Osteoblast (primary cell): ENCODE data around the gene CEBPA. TPM values are rescaled to one million over a fixed set of nuclear protein-coding genes. Genes with fewer than 3 reads are reported as not detected.
"Not testable (repeated sequence)": the region's sequence is repeated elsewhere in the genome, so short reads cannot be mapped to it uniquely, and the experiment has no call there.

Experiments used
- DNase-seq: peaks from one replicate; pipeline ENCODE4 v3.0.0; 2011; ENCODE audit warnings: low spot score, mixed read lengths; ENCODE audit not compliant: insufficient read length; ENCODE audit errors: missing footprints
- H2AFZ ChIP-seq: 2 replicates; pipeline ENCODE4 v1.6.0; 2011; ENCODE audit warnings: mild to moderate bottlenecking, low read length
- H3K27ac ChIP-seq: 2 replicates; pipeline ENCODE4 v1.5.1; 2011; ENCODE audit warnings: mild to moderate bottlenecking, low read depth, low read length, moderate library complexity
- H3K27me3 ChIP-seq: 2 replicates; pipeline ENCODE4 v1.6.0; 2012; ENCODE audit warnings: mild to moderate bottlenecking, control low read depth, inconsistent platforms, low read length, moderate library complexity; ENCODE audit not compliant: insufficient read depth
- H3K36me3 ChIP-seq: 2 replicates; pipeline ENCODE4 v1.5.1; 2011; ENCODE audit warnings: mild to moderate bottlenecking, low read length, control low read depth, moderate library complexity; ENCODE audit not compliant: insufficient read depth
- H3K4me1 ChIP-seq: 2 replicates; pipeline ENCODE4 v1.5.1; 2011; ENCODE audit warnings: mild to moderate bottlenecking, low read length, control low read depth, moderate library complexity; ENCODE audit not compliant: insufficient read depth
- H3K4me2 ChIP-seq: 2 replicates; pipeline ENCODE4 v1.6.0; 2011; ENCODE audit warnings: mild to moderate bottlenecking, low read length; ENCODE audit not compliant: insufficient read depth
- H3K4me3 ChIP-seq: fragments of 200-600 bp; sonication (generic); 3 replicates; pipeline ENCODE4 v1.5.1; 2012; ENCODE audit warnings: mild to moderate bottlenecking, low read length, inconsistent platforms; ENCODE audit not compliant: insufficient read depth
- H3K79me2 ChIP-seq: 2 replicates; pipeline ENCODE4 v1.6.0; 2012; ENCODE audit warnings: mild to moderate bottlenecking, low read length, control low read depth, inconsistent platforms; ENCODE audit not compliant: insufficient read depth
- H3K9me3 ChIP-seq: 2 replicates; pipeline ENCODE4 v1.5.1; 2011; ENCODE audit warnings: low read depth, low read length, control low read depth
- H4K20me1 ChIP-seq: 2 replicates; pipeline ENCODE4 v1.6.0; 2012; ENCODE audit warnings: mild to moderate bottlenecking, low read length, control low read depth; ENCODE audit not compliant: insufficient read depth
- total RNA-seq: library from RNA; depleted of rRNA; stranded (reverse); fragments of >200 nt; gene quantifications from 2 replicates; pipeline ENCODE4 v1.2.3, GENCODE V29; 2012
- TF ChIP-seq, protein P1 (sequence below): IDR thresholded peaks from 2 replicates; pipeline ENCODE4 v1.5.1; 2011; ENCODE audit warnings: mild to moderate bottlenecking, low read depth, low read length, moderate library complexity; ENCODE audit errors: extremely low read depth

Gene CEBPA
- total RNA-seq, 1 donor, result 3.6 TPM

DNA sequence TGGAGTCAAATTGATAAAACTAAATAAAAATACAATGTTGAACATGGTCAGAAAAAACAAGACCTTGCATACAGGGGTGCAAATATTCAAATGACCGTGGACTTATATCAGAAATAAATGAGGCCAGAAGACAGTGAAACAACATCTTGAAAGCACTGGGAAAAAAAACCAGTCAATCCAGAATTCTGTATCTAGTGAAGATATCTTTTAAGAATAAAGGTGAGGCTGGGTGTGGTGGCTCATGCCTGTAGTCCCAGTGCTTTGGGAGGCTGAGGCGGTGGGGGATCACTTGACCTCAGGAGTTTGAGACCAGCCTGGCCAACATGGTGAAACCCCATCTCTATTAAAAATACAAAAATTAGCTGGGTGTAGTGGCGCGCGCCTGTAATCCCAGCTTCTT, 15.2 kb upstream of the CEBPA start:
- TF ChIP-seq, protein P1, sequence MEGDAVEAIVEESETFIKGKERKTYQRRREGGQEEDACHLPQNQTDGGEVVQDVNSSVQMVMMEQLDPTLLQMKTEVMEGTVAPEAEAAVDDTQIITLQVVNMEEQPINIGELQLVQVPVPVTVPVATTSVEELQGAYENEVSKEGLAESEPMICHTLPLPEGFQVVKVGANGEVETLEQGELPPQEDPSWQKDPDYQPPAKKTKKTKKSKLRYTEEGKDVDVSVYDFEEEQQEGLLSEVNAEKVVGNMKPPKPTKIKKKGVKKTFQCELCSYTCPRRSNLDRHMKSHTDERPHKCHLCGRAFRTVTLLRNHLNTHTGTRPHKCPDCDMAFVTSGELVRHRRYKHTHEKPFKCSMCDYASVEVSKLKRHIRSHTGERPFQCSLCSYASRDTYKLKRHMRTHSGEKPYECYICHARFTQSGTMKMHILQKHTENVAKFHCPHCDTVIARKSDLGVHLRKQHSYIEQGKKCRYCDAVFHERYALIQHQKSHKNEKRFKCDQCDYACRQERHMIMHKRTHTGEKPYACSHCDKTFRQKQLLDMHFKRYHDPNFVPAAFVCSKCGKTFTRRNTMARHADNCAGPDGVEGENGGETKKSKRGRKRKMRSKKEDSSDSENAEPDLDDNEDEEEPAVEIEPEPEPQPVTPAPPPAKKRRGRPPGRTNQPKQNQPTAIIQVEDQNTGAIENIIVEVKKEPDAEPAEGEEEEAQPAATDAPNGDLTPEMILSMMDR, result no peak
- no peak for DNase-seq
- H2AFZ ChIP-seq, result no peak overlapping the region

DNA sequence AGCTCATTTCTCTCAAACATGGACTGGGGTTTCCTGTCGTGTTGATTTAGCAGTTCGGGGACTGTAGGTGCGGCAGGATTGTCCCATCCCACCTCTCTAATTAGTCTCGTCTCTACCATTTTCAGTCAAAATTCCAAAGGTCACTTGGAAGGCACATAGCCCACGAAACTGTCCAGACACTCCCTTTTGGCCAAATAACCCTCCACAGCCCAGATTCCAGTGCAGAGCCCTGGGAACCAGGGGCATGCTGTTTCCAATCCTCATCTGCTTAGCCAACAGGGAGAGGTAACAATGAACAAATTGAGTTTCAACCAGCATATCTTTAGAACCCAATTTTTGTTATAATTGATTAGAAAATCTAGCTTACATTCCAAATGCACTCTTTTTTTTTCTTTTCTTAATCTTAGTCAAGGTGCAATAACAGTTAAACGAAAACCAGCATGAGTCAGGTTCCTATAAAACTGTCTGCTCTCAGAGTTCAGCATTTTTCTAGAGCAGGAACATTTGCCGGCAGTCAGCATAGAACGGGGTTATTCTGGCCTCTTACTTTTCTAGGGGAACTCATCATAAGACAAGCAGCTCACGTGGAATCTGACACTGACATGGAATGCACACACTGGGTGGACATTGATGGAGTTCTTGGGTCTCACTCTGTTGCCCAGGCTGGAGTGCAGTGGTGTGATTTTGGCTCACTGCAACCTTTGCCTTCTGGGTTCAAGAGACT, 14.4 kb upstream of the CEBPA start:
- TF ChIP-seq, protein P1, result no peak
- H2AFZ ChIP-seq, result no peak overlapping the region
- H3K4me3 ChIP-seq, result no peak overlapping the region
- H3K79me2 ChIP-seq, result no peaks in the 10 kb centered on the region
- H3K9me3 ChIP-seq, result no peaks in the 10 kb centered on the region
- no peak overlapping the region for H3K27ac ChIP-seq
- peak; percentile 51 for DNase-seq
- H3K27me3 ChIP-seq, result peaks cover 6% of the 10 kb centered on the region
- H3K4me1 ChIP-seq, result no peaks in the 10 kb centered on the region
- H3K36me3 ChIP-seq, result no peaks in the 10 kb centered on the region
- H3K4me2 ChIP-seq, result no peak overlapping the region
- no peaks in the 10 kb centered on the region for H4K20me1 ChIP-seq

More for the DNA sequence above, 15.2 kb upstream of the CEBPA start:
- Histone ChIP-seq H3K9me3 (no peaks in the 10 kb centered on the region), H4K20me1 (no peaks in the 10 kb centered on the region), H3K27me3 (peaks cover 3% of the 10 kb centered on the region), H3K79me2 (no peaks in the 10 kb centered on the region), H3K4me2 (no peak overlapping the region), H3K4me3 (no peak overlapping the region), H3K4me1 (no peaks in the 10 kb centered on the region), H3K27ac (no peak overlapping the region), H3K36me3 (no peaks in the 10 kb centered on the region)

DNA sequence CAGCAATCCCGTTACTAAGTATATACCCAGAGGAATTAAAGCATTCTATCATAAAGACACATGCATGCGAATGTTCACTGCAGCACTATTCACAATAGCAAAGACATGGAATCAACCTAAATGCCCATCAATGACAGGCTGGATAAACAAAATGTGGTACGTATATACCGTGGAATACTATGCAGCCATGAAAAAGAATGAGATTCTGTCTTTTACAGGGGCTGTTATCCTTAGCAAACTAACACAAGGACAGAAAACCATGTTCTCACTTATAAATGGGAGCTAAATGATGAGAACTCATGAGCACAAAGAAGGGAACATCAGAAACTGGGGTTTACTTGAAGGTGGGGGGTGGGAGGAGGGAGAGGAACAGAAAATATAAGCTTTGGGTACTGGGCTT, 10.5 kb upstream of the CEBPA start:
- not testable (repeated sequence) for H2AFZ ChIP-seq, H3K27me3 ChIP-seq, H3K27ac ChIP-seq

DNA sequence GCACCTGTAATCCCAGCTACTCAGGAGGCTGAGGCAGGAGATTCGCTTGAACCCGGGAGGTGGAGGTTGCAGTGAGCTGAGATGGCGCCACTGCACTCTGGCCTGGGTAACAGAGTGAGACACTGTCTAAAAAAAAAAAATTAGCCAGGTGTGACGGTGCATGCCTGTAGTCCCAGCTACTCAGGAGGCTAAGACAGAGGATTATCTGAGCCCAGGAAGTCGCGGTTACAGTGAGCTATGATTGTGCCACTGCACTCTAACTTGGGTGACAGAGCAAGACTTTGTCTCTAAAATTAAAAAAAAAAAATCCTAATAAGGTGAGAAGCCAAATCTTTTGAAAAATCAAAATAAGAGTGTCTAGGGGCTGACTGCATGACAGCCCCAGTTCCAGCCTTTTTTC, 9.7 kb upstream of the CEBPA start:
- H3K27ac ChIP-seq, result no peak overlapping the region
- no peak overlapping the region for H2AFZ ChIP-seq
- TF ChIP-seq, protein P1, result no peak
- peaks cover 6% of the 10 kb centered on the region for H3K27me3 ChIP-seq
- no peaks in the 10 kb centered on the region for H3K79me2 ChIP-seq
- no peaks in the 10 kb centered on the region for H3K36me3 ChIP-seq
- H3K4me1 ChIP-seq, result no peaks in the 10 kb centered on the region
- H3K4me3 ChIP-seq, result no peak overlapping the region
- DNase-seq, result no peak
- no peak overlapping the region for H3K4me2 ChIP-seq
- H4K20me1 ChIP-seq, result no peaks in the 10 kb centered on the region
- no peaks in the 10 kb centered on the region for H3K9me3 ChIP-seq

More for the DNA sequence above, 10.5 kb upstream of the CEBPA start:
- not testable (repeated sequence) for H4K20me1 ChIP-seq, DNase-seq, H3K4me3 ChIP-seq, H3K4me1 ChIP-seq, H3K36me3 ChIP-seq, H3K4me2 ChIP-seq, H3K79me2 ChIP-seq, H3K9me3 ChIP-seq
